GM12892 (cell line): ENCODE measurements around the gene RAD50.

Source experiments
- POLR2A ChIP-seq: IDR thresholded peaks from 2 replicates; pipeline ENCODE4 v1.6.1; 2011; ENCODE audit warnings: low read depth, low read length, control low read depth
- POLR2AphosphoS5 ChIP-seq: IDR thresholded peaks from 2 replicates; pipeline ENCODE4 v1.6.1; 2011; ENCODE audit warnings: low read depth, low read length, control low read depth
- TAF1 ChIP-seq: IDR thresholded peaks from 2 replicates; pipeline ENCODE4 v1.6.1; 2011; ENCODE audit warnings: low read depth, mild to moderate bottlenecking, control low read depth, low read length, borderline replicate concordance

DNA sequence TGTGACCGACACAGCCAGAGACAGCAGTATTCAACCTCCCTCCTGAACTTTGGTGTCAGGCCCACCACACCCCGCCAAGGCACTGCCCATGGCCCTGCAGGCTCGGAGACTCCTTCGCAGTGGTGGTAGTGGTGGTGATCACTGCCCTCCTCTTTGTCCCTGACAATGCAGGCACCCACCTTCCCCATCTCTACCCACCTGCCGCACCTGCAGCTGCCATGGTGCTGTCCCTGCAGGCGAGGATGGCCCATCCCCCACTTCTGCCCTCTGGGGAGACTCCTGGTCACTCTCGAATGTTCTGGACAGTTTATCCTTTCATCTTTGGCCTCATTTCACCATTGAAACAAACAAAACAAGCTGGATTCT is 112.7 kb downstream of the RAD50 start:
- TF ChIP-seq POLR2AphosphoS5 (no peak), TAF1 (no peak), POLR2A (no peak)
